GM19240 (cell line): ENCODE data around the gene PPP1R7.
A peak's percentile ranks its signal among the peaks of the same experiment; 100 is the strongest.

Experiments used
- DNase-seq: peaks from one replicate; pipeline ENCODE4 v3.0.0; 2011; ENCODE audit warnings: low spot score; ENCODE audit not compliant: insufficient read length

PPP1R7 gene

GRCh38 chr2:241118737-241119505, 31.3 kb upstream of the PPP1R7 start:
- DNase-seq: no peak

- DNase-seq: no peak
Measured at GRCh38 chr2:241120440-241120839, 29.8 kb upstream of the PPP1R7 start.

GRCh38 chr2:241121008-241121407, 29.3 kb upstream of the PPP1R7 start:
- no peak for DNase-seq

GRCh38 chr2:241122376-241123002, 27.8 kb upstream of the PPP1R7 start:
- no peak for DNase-seq

- DNase-seq: no peak
Measured at GRCh38 chr2:241123816-241124536, 26.3 kb upstream of the PPP1R7 start.

- DNase-seq: no peak
Measured at GRCh38 chr2:241125626-241126025, 24.6 kb upstream of the PPP1R7 start.

GRCh38 chr2:241126201-241126611, 24.1 kb upstream of the PPP1R7 start:
- no peak for DNase-seq

- no peak for DNase-seq
Measured at GRCh38 chr2:241126771-241127202, 23.5 kb upstream of the PPP1R7 start.

GRCh38 chr2:241128266-241128665, 22.0 kb upstream of the PPP1R7 start:
- no peak for DNase-seq

- DNase-seq: no peak
Measured at GRCh38 chr2:241129086-241129871, 21.0 kb upstream of the PPP1R7 start.

GRCh38 chr2:241130316-241130715, 20.0 kb upstream of the PPP1R7 start:
- no peak for DNase-seq

GRCh38 chr2:241131531-241131930, 18.7 kb upstream of the PPP1R7 start:
- DNase-seq: no peak

- DNase-seq: peak; percentile 47
Measured at GRCh38 chr2:241132538-241133435, 17.5 kb upstream of the PPP1R7 start.

GRCh38 chr2:241133436-241133820, 16.8 kb upstream of the PPP1R7 start:
- DNase-seq: no peak

GRCh38 chr2:241134711-241135110, 15.6 kb upstream of the PPP1R7 start:
- DNase-seq: no peak

- no peak for DNase-seq
Measured at GRCh38 chr2:241135737-241136136, 14.5 kb upstream of the PPP1R7 start.

- DNase-seq: no peak
Measured at GRCh38 chr2:241136191-241136590, 14.1 kb upstream of the PPP1R7 start.

GRCh38 chr2:241136661-241137260, 13.5 kb upstream of the PPP1R7 start:
- DNase-seq: no peak

- DNase-seq: no peak
Measured at GRCh38 chr2:241137276-241138190, 12.7 kb upstream of the PPP1R7 start.
